Epithelial cell of umbilical artery (primary cell): ENCODE results near the gene SLC66A2. TPM values are rescaled to one million over a fixed set of nuclear protein-coding genes. Genes with fewer than 3 reads are reported as not detected.

Source experiments
- total RNA-seq: library from RNA; depleted of rRNA; stranded (reverse); fragments of >200 nt; gene quantifications from 2 replicates; pipeline ENCODE4 v1.2.3, GENCODE V29; 2014

SLC66A2 gene
- total RNA-seq = 34.0 and 37.0 TPM in 2 replicates

DNA sequence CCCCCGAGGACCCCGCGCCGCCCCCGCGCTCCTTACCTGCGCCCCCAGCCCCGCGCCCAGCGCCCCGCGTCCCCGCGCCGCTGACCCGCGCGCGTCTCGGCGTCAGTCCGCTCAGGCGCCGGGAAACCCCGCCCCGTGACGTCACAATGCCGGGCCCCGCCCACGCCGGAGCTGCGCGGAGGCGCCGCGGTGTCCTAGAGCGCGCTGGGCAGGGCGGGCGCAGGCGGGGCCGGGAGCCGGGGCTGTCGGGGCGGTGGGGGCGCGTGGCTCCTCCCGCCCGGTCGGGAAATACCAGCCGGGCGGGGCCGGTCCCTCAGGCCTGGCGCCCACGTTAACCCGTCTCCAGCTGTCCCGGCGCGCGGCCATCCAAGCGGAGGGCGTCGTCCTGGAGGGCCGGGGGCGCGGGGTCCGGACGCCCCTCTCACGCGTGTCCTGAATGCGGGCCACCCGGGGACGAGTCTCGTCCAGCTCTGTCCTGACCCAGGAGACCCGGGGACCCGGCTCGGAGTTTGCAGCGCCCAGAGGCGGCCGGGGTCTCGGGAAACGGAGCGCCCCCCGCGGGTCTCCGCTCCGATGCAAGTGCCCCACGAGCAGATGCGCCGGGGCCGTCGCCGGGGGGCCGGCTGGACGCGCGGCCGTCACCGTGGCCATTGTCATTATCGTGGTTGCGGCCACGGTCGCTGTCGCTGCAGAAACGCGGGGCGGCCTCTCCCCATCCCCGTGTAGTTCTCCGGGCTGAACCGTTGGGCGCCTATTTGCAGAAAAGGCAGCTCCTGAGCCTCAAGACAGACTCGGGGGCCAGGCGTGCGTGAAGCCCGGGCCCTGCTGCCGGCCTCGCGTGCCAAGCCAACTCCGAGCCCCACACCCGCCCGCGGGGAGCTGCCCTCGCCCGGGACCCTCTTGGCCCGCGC is at the start of gene SLC66A2:
Gene SLC66A2, minus strand, starts transcription at position 109 of the 911 bp plus-strand sequence. CDS start 727 bp downstream, outside the sequence.

GRCh38 chr18:79988451-79989194 is 37.2 kb upstream of the SLC66A2 start, which contains the start of gene TXNL4A:
TXNL4A (minus strand) TSS chr18:79988563; CDS start chr18:79988392, 171 bp downstream.

DNA sequence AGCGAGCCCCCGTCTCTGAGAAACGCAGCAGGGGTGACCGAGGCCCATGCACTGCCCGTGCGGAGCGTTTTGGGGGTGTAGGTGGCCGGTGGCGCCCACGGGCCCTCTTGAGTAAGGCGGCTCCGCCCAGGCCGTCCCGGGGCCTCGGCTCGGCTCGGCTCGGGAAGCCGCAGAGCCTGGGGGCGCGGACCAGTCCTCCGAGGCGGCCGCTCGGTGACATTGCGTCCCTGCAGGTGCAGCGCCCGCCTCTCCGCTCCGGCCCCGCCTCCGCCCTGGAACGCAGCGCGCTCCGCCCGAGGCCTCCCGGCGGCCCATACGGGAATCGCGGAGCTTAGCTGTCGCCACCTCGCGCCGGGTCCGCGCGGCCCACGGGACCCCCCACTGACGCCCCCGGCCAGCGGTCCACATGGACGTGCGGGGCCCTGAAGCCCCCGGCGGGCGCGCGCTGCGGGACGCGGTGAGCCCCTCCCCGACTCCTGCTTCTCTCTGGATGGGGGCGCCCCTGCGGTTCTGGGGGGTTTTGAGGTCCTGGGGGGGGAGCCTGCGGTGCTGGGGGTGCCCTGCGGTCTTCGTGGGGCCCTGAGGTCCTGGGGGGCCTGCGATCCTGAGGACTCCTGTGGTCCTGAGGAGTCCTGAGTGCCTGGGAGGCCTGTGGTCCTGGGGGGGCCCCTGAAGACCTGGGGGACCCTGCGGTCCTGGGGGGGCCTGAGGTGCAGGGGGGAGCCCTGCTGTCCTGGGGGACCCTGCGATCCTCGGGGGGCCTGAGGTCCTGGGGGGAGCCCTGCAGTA is 13.1 kb upstream of the SLC66A2 start, which contains the start of gene HSBP1L1:
Gene HSBP1L1, plus strand, starts transcription at position 314 of the 789 bp plus-strand sequence. Its CDS starts 93 bp downstream, at position 407.

Other genes with a start within 250 kb of the SLC66A2 start
- gene KCNG2, start 153.7 kb downstream of the SLC66A2 start, total RNA-seq = not detected in 2 replicates
- 3.9 and 4.9 TPM in 2 replicates for gene HSBP1L1, start 13.0 kb upstream of the SLC66A2 start, total RNA-seq
- gene TXNL4A, start 36.9 kb upstream of the SLC66A2 start, total RNA-seq = 60.0 and 85.1 TPM in 2 replicates
- 32.2 and 38.5 TPM in 2 replicates for gene RBFA, start 82.8 kb upstream of the SLC66A2 start, total RNA-seq
- 18.2 and 18.8 TPM in 2 replicates for gene ADNP2, start 157.6 kb upstream of the SLC66A2 start, total RNA-seq